SK-N-MC (cell line): ENCODE data around the gene PTCHD1.

Source experiments
- DNase-seq: peaks from one replicate; pipeline ENCODE4 v3.0.0-alpha.2; 2011; ENCODE audit warnings: low read depth, low spot score
- H3K27ac ChIP-seq: fragments of 200-600 bp; sonication (generic); 2 replicates; pipeline ENCODE4 v1.5.1; 2016; ENCODE audit warnings: mixed run types
- H3K36me3 ChIP-seq: fragments of 200-600 bp; sonication (generic); 2 replicates; pipeline ENCODE4 v1.6.1; 2017; ENCODE audit warnings: antibody characterized with exemption, low read length, mixed read lengths; ENCODE audit not compliant: insufficient read depth
- H3K4me3 ChIP-seq: fragments of 200-600 bp; sonication (generic); 2 replicates; pipeline ENCODE4 v1.5.1; 2016
- H3K9ac ChIP-seq: fragments of 200-600 bp; sonication (generic); 2 replicates; pipeline ENCODE4 v1.8.0; 2017; ENCODE audit warnings: mixed run types, mixed read lengths; ENCODE audit not compliant: insufficient read length
- H3K9me3 ChIP-seq: fragments of 200-600 bp; sonication (generic); 2 replicates; pipeline ENCODE4 v1.6.1; 2017; ENCODE audit warnings: low read depth, mild to moderate bottlenecking, antibody characterized with exemption, low read length, moderate library complexity, mixed read lengths
- EZH2 ChIP-seq: fragments of 200-600 bp; sonication (generic); IDR thresholded peaks from one replicate; pipeline ENCODE4 v1.6.1; 2017; ENCODE audit warnings: antibody characterized with exemption
- FOXP2 ChIP-seq: optimal IDR thresholded peaks from 2 replicates; pipeline ENCODE3; 2011; ENCODE audit warnings: mild to moderate bottlenecking, moderate library complexity; ENCODE audit not compliant: insufficient read depth; ENCODE audit errors: extremely low read length, control extremely low read depth
- POLR2AphosphoS5 ChIP-seq: IDR thresholded peaks from 2 replicates; pipeline ENCODE4 v1.6.1; 2012; ENCODE audit warnings: mild to moderate bottlenecking, low read depth, low read length, borderline replicate concordance

Gene PTCHD1

GRCh38 chrX:23386260-23386659 lies 51.6 kb downstream of the PTCHD1 start:
- Histone ChIP-seq H3K9ac (no peak overlapping the region), H3K36me3 (no peaks in the 10 kb centered on the region), H3K27ac (no peak overlapping the region), H3K4me3 (no peak overlapping the region), H3K9me3 (no peaks in the 10 kb centered on the region)
- DNase-seq: no peak
- TF ChIP-seq EZH2: no peak
- no peak for TF ChIP-seq FOXP2
- TF ChIP-seq POLR2AphosphoS5: no peak

- Histone ChIP-seq H3K36me3 (no peaks in the 10 kb centered on the region), H3K9ac (no peak overlapping the region), H3K4me3 (no peak overlapping the region), H3K27ac (no peak overlapping the region), H3K9me3 (no peaks in the 10 kb centered on the region)
- TF ChIP-seq EZH2 (no peak), POLR2AphosphoS5 (no peak), FOXP2 (no peak)
- no peak for DNase-seq
Observed at GRCh38 chrX:23386726-23387125, 52.1 kb downstream of the PTCHD1 start.

DNA sequence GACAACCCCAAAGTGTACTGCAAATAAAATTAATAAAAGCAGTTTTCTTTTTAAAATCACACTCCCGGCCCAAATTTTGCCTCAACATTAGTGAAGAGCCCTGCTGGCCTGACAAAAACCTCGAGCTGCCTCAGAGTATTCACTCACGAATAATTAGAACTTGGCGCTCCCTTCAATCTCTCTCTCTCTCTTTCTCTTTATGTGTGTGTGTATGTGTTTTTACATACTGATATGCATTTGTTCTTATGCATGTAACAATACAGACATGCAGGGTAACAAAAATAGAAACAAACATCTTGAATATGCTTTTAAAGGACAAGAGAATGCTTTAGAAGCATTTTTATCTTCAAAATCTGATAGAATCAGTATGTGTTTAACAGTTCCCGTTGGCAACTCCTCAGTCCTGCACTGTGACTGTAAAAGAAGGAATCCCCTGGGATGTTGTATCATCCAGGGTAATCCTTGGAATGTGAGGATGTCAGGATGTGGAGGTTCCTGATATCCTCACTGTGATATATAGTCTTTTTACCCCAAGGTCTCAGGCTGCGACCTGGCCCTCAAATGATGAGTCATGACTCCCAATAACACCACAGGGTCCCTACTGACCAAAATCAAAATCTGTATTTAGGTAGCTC lies 53.0 kb downstream of the PTCHD1 start:
- Histone ChIP-seq H3K9ac (no peak overlapping the region), H3K27ac (no peak overlapping the region), H3K4me3 (no peak overlapping the region), H3K9me3 (no peaks in the 10 kb centered on the region), H3K36me3 (no peaks in the 10 kb centered on the region)
- no peak for TF ChIP-seq EZH2
- TF ChIP-seq POLR2AphosphoS5: no peak
- TF ChIP-seq FOXP2: no peak
- DNase-seq: no peak

- no peaks in the 10 kb centered on the region for H3K9me3 ChIP-seq
- H3K27ac ChIP-seq: no peak overlapping the region
- H3K36me3 ChIP-seq: no peaks in the 10 kb centered on the region
- H3K9ac ChIP-seq: no peak overlapping the region
- TF ChIP-seq FOXP2: no peak
- DNase-seq: no peak
- no peak overlapping the region for H3K4me3 ChIP-seq
Observed at GRCh38 chrX:23389196-23389792, 54.6 kb downstream of the PTCHD1 start.

- Histone ChIP-seq H3K4me3 (no peak overlapping the region), H3K9me3 (no peaks in the 10 kb centered on the region), H3K9ac (no peak overlapping the region), H3K36me3 (no peaks in the 10 kb centered on the region), H3K27ac (no peak overlapping the region)
- TF ChIP-seq EZH2 (no peak), POLR2AphosphoS5 (no peak), FOXP2 (no peak)
- no peak for DNase-seq
Observed at GRCh38 chrX:23390979-23391378, 56.3 kb downstream of the PTCHD1 start.

GRCh38 chrX:23392195-23392594 lies 57.5 kb downstream of the PTCHD1 start:
- no peak for DNase-seq
- H3K27ac ChIP-seq: no peak overlapping the region
- H3K9ac ChIP-seq: no peak overlapping the region
- no peaks in the 10 kb centered on the region for H3K9me3 ChIP-seq
- H3K36me3 ChIP-seq: no peaks in the 10 kb centered on the region
- TF ChIP-seq POLR2AphosphoS5 (no peak), EZH2 (no peak), FOXP2 (no peak)
- no peak overlapping the region for H3K4me3 ChIP-seq

DNA sequence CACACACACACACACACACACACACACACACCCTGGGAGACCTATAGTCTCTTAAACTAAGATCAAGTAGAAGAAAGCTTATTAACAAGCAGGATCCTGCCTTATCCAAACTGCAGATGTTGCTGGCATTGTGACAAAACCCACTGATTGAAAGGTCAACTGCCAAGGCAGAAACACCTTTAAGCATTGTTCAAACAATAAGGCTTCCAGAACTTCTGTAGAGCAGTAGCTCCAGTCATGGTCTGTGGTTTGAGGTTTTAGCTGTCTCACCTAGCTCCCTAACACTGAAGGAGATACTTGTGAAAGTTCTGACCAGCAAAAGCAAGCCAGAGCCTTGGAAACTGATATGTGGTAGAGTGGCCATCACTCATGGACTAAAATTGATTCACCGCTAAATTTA lies 59.8 kb downstream of the PTCHD1 start:
- Histone ChIP-seq H3K4me3 (no peak overlapping the region), H3K9ac (no peak overlapping the region), H3K36me3 (no peaks in the 10 kb centered on the region), H3K27ac (no peak overlapping the region), H3K9me3 (no peaks in the 10 kb centered on the region)
- no peak for TF ChIP-seq EZH2
- no peak for TF ChIP-seq POLR2AphosphoS5
- TF ChIP-seq FOXP2: no peak
- DNase-seq: no peak

DNA sequence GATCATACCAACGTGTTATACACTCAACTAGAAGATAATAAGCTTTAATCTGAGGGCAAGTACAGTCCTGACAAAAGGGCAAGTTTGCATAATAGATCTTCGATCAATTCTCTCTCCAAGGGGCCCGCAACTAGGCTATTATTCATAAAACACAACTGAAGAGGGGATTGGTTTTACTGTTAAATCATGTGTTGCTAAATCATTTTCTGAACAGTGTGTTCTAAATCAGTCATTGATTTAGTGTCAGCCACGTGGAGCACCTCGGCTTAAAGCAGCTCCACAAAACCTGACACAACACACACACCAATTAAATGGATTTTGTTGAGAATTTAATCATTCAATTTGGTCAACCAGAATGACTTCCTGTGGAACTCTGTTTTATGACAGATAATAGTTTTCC lies 61.6 kb downstream of the PTCHD1 start:
- TF ChIP-seq EZH2 (no peak), POLR2AphosphoS5 (no peak), FOXP2 (no peak)

DNA sequence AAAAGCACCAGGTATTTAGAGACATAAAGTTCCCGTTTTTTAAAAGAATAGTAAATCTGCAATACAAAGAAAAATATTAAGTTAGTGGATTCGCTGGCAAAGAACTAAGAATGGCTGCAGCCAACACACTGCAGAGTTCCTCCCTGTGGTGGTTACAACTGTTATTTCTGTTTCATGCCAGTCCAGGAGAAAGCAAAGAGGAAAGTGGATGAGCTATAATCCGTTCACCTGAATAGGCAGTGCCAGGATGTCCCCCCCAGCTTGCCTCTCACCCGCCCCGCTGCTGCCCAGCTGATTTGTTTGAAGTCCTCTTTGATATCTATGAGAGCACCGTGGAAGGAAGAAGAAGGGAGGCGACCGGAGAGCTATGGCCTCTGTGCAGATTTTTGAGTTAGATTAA lies 63.9 kb downstream of the PTCHD1 start:
- TF ChIP-seq FOXP2 (no peak), EZH2 (no peak), POLR2AphosphoS5 (no peak)
- no peak for DNase-seq
- H3K9me3 ChIP-seq: no peaks in the 10 kb centered on the region
- no peak overlapping the region for H3K9ac ChIP-seq
- no peaks in the 10 kb centered on the region for H3K36me3 ChIP-seq
- H3K27ac ChIP-seq: no peak overlapping the region
- no peak overlapping the region for H3K4me3 ChIP-seq

More for the DNA sequence above, 61.6 kb downstream of the PTCHD1 start:
- no peak for DNase-seq
- Histone ChIP-seq H3K9me3 (no peaks in the 10 kb centered on the region), H3K27ac (no peak overlapping the region), H3K9ac (no peak overlapping the region), H3K4me3 (no peak overlapping the region), H3K36me3 (no peaks in the 10 kb centered on the region)
